ENCODE data around the gene HIP1.

Gene HIP1

GRCh38 chr7:75679060-75679459 lies 59.7 kb downstream of the HIP1 start:
- H3K4me3 ChIP-seq (ENCODE audit: low read depth, low read length), result no peak overlapping the region
- DNase-seq (ENCODE audit: low read depth), result no peak
- TF ChIP-seq, protein P1, sequence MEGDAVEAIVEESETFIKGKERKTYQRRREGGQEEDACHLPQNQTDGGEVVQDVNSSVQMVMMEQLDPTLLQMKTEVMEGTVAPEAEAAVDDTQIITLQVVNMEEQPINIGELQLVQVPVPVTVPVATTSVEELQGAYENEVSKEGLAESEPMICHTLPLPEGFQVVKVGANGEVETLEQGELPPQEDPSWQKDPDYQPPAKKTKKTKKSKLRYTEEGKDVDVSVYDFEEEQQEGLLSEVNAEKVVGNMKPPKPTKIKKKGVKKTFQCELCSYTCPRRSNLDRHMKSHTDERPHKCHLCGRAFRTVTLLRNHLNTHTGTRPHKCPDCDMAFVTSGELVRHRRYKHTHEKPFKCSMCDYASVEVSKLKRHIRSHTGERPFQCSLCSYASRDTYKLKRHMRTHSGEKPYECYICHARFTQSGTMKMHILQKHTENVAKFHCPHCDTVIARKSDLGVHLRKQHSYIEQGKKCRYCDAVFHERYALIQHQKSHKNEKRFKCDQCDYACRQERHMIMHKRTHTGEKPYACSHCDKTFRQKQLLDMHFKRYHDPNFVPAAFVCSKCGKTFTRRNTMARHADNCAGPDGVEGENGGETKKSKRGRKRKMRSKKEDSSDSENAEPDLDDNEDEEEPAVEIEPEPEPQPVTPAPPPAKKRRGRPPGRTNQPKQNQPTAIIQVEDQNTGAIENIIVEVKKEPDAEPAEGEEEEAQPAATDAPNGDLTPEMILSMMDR (IDR thresholded peaks at IDR 0.05; ENCODE audit: insufficient read depth, low read depth, low read length, missing control alignments), result no peak

GRCh38 chr7:75669579-75669978 lies 69.2 kb downstream of the HIP1 start:
- no peak for DNase-seq (ENCODE audit: low read depth)
- no peak overlapping the region for H3K4me3 ChIP-seq (ENCODE audit: low read depth, low read length)
- TF ChIP-seq, protein P1 (IDR thresholded peaks at IDR 0.05; ENCODE audit: insufficient read depth, low read depth, low read length, missing control alignments), result no peak

GRCh38 chr7:75667938-75668337 lies 70.8 kb downstream of the HIP1 start:
- H3K4me3 ChIP-seq (ENCODE audit: low read depth, low read length), result no peak overlapping the region
- no peak for DNase-seq (ENCODE audit: low read depth)
- TF ChIP-seq, protein P1 (IDR thresholded peaks at IDR 0.05; ENCODE audit: insufficient read depth, low read depth, low read length, missing control alignments), result no peak

GRCh38 chr7:75663302-75663907 lies 75.3 kb downstream of the HIP1 start:
- DNase-seq (ENCODE audit: low read depth), result peak; percentile 20
- TF ChIP-seq, protein P1 (IDR thresholded peaks at IDR 0.05; ENCODE audit: insufficient read depth, low read depth, low read length, missing control alignments), result no peak

DNA sequence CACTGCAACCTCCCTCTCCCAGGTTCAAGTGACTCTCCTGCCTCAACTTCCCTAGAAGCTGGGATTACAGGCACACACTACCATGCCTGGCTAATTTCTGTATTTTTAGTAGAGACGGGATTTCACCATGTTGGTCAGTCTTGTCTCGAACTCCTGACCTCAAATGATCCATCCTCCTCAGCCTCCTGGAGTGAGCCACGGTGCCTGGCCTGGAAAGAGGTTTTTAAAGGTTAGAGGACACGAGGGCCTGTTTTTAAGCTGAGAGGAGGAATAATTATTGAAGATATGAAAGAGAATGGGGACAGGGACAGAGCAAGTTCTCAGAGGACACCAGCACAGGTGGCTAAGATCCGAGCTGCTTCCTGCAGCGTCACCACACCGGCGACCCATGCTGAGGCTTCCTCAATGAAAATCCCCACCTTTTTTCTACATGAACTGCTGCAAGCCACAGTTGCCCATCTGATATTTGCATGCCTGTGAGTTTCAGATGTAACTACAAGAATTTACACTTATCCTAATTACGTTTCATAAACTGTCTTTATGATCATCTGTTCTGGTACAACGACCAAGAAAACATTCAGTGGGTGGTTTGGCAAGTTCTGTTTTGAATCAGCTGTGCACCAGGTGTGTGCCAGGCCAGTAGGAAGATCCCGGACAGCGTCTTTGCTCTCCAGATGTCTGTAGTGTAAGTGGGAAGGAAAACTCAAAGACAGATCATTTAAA lies 76.0 kb downstream of the HIP1 start:
- DNase-seq (ENCODE audit: low read depth), result peak; percentile 95
- TF ChIP-seq, protein P1 (IDR thresholded peaks at IDR 0.05; ENCODE audit: insufficient read depth, low read depth, low read length, missing control alignments), result no peak
- H3K4me3 ChIP-seq (ENCODE audit: low read depth, low read length), result peak overlapping the region; percentile 48

More at GRCh38 chr7:75663302-75663907, 75.3 kb downstream of the HIP1 start:
- no peak overlapping the region for H3K4me3 ChIP-seq (ENCODE audit: low read depth, low read length)

DNA sequence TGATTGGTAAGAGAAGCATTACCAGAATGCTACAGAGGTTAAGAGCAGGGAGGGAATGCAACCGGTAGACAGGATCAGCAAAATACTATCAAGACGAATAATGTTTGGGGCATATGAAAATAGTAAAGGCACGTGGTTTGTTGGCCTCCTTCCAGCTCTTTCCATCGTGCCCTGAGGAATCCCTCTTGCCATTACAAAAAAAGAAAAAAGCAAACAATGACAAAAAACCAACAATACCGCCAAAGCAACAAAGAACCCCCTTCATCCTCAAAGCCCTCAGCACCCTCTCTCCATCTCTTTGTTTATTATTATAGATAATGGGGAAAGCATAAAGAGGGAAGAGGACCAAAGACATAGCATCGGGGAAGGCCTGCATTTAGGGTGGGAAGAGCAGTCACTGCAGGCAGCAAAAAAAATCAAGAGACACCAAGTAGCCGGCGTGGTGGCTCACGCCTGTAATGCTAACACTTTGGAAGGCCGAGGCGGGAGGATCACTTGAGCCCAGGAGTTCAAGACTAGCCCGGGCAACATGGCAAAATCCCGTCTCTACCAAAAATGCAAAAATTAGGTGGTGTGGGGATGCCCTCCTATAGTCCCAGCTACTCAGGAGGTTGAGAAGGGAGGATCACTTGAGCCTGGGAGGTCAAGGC lies 78.0 kb downstream of the HIP1 start:
- H3K4me3 ChIP-seq (ENCODE audit: low read depth, low read length), result no peak overlapping the region
- TF ChIP-seq, protein P1 (IDR thresholded peaks at IDR 0.05; ENCODE audit: insufficient read depth, low read depth, low read length, missing control alignments), result no peak
- DNase-seq (ENCODE audit: low read depth), result no peak
